WTC11 (cell line): ENCODE data around the gene FANCC. TPM values are rescaled to one million over a fixed set of nuclear protein-coding genes. Genes with fewer than 3 reads are reported as not detected.

Experiments used
- ATAC-seq: fragments of 200-7000 bp; cut with Tn5 transposase; 2 replicates; pipeline ENCODE4 v1.10.0; 2021; ENCODE audit warnings: mild to moderate bottlenecking, moderate library complexity
- CTCF ChIA-PET: fragments of 300-600 bp; sonication (Branson Sonifier 250); formaldehyde crosslinking; loops from one replicate; lab custom pipeline; 2021; ENCODE audit warnings: antibody characterized with exemption; lab: Charles Lee
- POLR2A ChIA-PET: fragments of 350-600 bp; sonication (Branson Sonifier 250); formaldehyde crosslinking; loops from one replicate; lab custom pipeline; 2021; ENCODE audit warnings: antibody characterized with exemption; lab: Charles Lee
- DNase-seq: peaks from one replicate; pipeline ENCODE4 v3.0.0; 2021; ENCODE audit warnings: low spot score
- H3K27ac Mint-ChIP-seq: 2 replicates; pipeline ENCODE4 v1.8.0; 2021; ENCODE audit warnings: mixed read lengths
- H3K27me3 Mint-ChIP-seq: 2 replicates; pipeline ENCODE4 v1.8.0; 2021; ENCODE audit warnings: low read depth, mild to moderate bottlenecking, moderate library complexity, mixed read lengths
- H3K36me3 Mint-ChIP-seq: 2 replicates; pipeline ENCODE4 v1.8.0; 2021; ENCODE audit warnings: mixed read lengths
- H3K4me1 Mint-ChIP-seq: 2 replicates; pipeline ENCODE4 v1.8.0; 2022; ENCODE audit warnings: mixed read lengths
- H3K4me3 Mint-ChIP-seq: 2 replicates; pipeline ENCODE4 v1.8.0; 2021; ENCODE audit warnings: mild to moderate bottlenecking, moderate library complexity, mixed read lengths
- H3K9me3 Mint-ChIP-seq: 2 replicates; pipeline ENCODE4 v1.8.0; 2021; ENCODE audit warnings: mixed read lengths
- AR ChIP-seq: fragments of 250-450 bp; sonication (Bioruptor Pico); IDR thresholded peaks from 2 replicates; pipeline ENCODE4 v1.9.0; 2021; ENCODE audit warnings: mild to moderate bottlenecking
- ATF6 ChIP-seq: sonication (generic); formaldehyde crosslinking; IDR thresholded peaks from 2 replicates; pipeline ENCODE4 v1.8.1; 2023; ENCODE audit warnings: mild to moderate bottlenecking, missing genetic modification reagents
- CREM ChIP-seq: sonication (generic); formaldehyde crosslinking; IDR thresholded peaks from 2 replicates; pipeline ENCODE4 v1.8.1; 2022; ENCODE audit warnings: mild to moderate bottlenecking, missing genetic modification reagents, moderate library complexity
- ERG ChIP-seq: fragments of 250-450 bp; sonication (Bioruptor Pico); IDR thresholded peaks from 2 replicates; pipeline ENCODE4 v1.8.0; 2021; ENCODE audit warnings: mild to moderate bottlenecking
- ETV6 ChIP-seq: sonication (generic); formaldehyde crosslinking; IDR thresholded peaks from 2 replicates; pipeline ENCODE4 v1.8.1; 2022; ENCODE audit warnings: mild to moderate bottlenecking, missing genetic modification reagents
- FOXP1 ChIP-seq: sonication (generic); formaldehyde crosslinking; IDR thresholded peaks from 2 replicates; pipeline ENCODE4 v1.8.0; 2022; ENCODE audit warnings: missing genetic modification reagents, mild to moderate bottlenecking, moderate library complexity, borderline replicate concordance
- JUN ChIP-seq: sonication (generic); formaldehyde crosslinking; IDR thresholded peaks from 2 replicates; pipeline ENCODE4 v1.8.0; 2023; ENCODE audit warnings: mild to moderate bottlenecking, missing genetic modification reagents
- NR2C2 ChIP-seq: sonication (generic); formaldehyde crosslinking; IDR thresholded peaks from 2 replicates; pipeline ENCODE4 v1.8.0; 2022; ENCODE audit warnings: mild to moderate bottlenecking, missing genetic modification reagents
- PRRX2 ChIP-seq: fragments of 250-450 bp; sonication (Bioruptor Pico); IDR thresholded peaks from 2 replicates; pipeline ENCODE4 v1.8.0; 2021; ENCODE audit warnings: mild to moderate bottlenecking
- RELA ChIP-seq: sonication (generic); formaldehyde crosslinking; IDR thresholded peaks from 2 replicates; pipeline ENCODE4 v1.8.1; 2022; ENCODE audit warnings: missing genetic modification reagents, mild to moderate bottlenecking, borderline replicate concordance
- TEAD1 ChIP-seq: sonication (generic); formaldehyde crosslinking; IDR thresholded peaks from 2 replicates; pipeline ENCODE4 v1.8.0; 2022; ENCODE audit warnings: mild to moderate bottlenecking, missing genetic modification reagents
- TEAD4 ChIP-seq: sonication (generic); formaldehyde crosslinking; IDR thresholded peaks from 2 replicates; pipeline ENCODE4 v1.8.0; 2022; ENCODE audit warnings: mild to moderate bottlenecking, missing genetic modification reagents
- ZBTB21 ChIP-seq: sonication (generic); formaldehyde crosslinking; IDR thresholded peaks from 2 replicates; pipeline ENCODE4 v1.8.1; 2023; ENCODE audit warnings: mild to moderate bottlenecking, missing genetic modification reagents, borderline replicate concordance
- ZNF121 ChIP-seq: sonication (generic); formaldehyde crosslinking; IDR thresholded peaks from 2 replicates; pipeline ENCODE4 v1.8.0; 2023; ENCODE audit warnings: missing genetic modification reagents
- ZNF232 ChIP-seq: sonication (generic); formaldehyde crosslinking; IDR thresholded peaks from 2 replicates; pipeline ENCODE4 v1.8.0; 2022; ENCODE audit warnings: mild to moderate bottlenecking, missing genetic modification reagents
- ZNF281 ChIP-seq: sonication (generic); formaldehyde crosslinking; IDR thresholded peaks from 2 replicates; pipeline ENCODE4 v1.8.0; 2023; ENCODE audit warnings: mild to moderate bottlenecking, missing genetic modification reagents
- ZNF396 ChIP-seq: fragments of 250-450 bp; sonication (Bioruptor Pico); IDR thresholded peaks from 2 replicates; pipeline ENCODE4 v1.8.0; 2021; ENCODE audit warnings: mild to moderate bottlenecking, moderate library complexity, borderline replicate concordance
- total RNA-seq: library from RNA; stranded (reverse); gene quantifications from 3 replicates; pipeline ENCODE4 v1.2.3, GENCODE V29; 2021
- TF ChIP-seq, protein P1 (sequence below): sonication (generic); formaldehyde crosslinking; conservative IDR thresholded peaks from 2 replicates; pipeline ENCODE4 v1.8.1; 2023; ENCODE audit warnings: mild to moderate bottlenecking, low read depth, missing genetic modification reagents, moderate library complexity
- TF ChIP-seq, protein P2 (sequence below): fragments of 250-450 bp; sonication (Bioruptor Pico); IDR thresholded peaks from 2 replicates; pipeline ENCODE4 v1.9.0; 2021; ENCODE audit warnings: mild to moderate bottlenecking

FANCC gene
- total RNA-seq, 1 experiment from 2014 or later: 10.9 TPM

GRCh38 chr9:95280745-95281144, 36.8 kb downstream of the FANCC start (continued):
- TF ChIP-seq ATF6 (no peak), ZNF232 (no peak), JUN (CRISPR knock-in tag) (no peak), CREM (CRISPR knock-in tag) (no peak), TEAD4 (CRISPR knock-in tag) (no peak), TEAD1 (no peak)
- TF ChIP-seq, protein P1, sequence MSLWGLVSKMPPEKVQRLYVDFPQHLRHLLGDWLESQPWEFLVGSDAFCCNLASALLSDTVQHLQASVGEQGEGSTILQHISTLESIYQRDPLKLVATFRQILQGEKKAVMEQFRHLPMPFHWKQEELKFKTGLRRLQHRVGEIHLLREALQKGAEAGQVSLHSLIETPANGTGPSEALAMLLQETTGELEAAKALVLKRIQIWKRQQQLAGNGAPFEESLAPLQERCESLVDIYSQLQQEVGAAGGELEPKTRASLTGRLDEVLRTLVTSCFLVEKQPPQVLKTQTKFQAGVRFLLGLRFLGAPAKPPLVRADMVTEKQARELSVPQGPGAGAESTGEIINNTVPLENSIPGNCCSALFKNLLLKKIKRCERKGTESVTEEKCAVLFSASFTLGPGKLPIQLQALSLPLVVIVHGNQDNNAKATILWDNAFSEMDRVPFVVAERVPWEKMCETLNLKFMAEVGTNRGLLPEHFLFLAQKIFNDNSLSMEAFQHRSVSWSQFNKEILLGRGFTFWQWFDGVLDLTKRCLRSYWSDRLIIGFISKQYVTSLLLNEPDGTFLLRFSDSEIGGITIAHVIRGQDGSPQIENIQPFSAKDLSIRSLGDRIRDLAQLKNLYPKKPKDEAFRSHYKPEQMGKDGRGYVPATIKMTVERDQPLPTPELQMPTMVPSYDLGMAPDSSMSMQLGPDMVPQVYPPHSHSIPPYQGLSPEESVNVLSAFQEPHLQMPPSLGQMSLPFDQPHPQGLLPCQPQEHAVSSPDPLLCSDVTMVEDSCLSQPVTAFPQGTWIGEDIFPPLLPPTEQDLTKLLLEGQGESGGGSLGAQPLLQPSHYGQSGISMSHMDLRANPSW (CRISPR knock-in tag): no peak
- TF ChIP-seq, all 79 proteins: peak for 0

GRCh38 chr9:95277509-95277908, 40.0 kb downstream of the FANCC start:
- POLR2A ChIA-PET: no interaction called here
- H3K9me3 Mint-ChIP-seq: peaks cover 15% of the 10 kb centered on the region; the same call in 1 of the 2 replicates
- no peaks in the 10 kb centered on the region for H3K4me1 Mint-ChIP-seq
- H3K27me3 Mint-ChIP-seq: no peaks in the 10 kb centered on the region
- no peak overlapping the region for H3K4me3 Mint-ChIP-seq
- CTCF ChIA-PET: no interaction called here
- TF ChIP-seq, protein P2, sequence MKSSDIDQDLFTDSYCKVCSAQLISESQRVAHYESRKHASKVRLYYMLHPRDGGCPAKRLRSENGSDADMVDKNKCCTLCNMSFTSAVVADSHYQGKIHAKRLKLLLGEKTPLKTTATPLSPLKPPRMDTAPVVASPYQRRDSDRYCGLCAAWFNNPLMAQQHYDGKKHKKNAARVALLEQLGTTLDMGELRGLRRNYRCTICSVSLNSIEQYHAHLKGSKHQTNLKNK: no peak
- TF ChIP-seq ERG (CRISPR knock-in tag): no peak
- TF ChIP-seq PRRX2 (CRISPR knock-in tag): no peak
- no peak for TF ChIP-seq ETV6 (CRISPR knock-in tag)
- no peak for TF ChIP-seq ZNF396
- TF ChIP-seq, all 79 proteins: peak for 0
- ATAC-seq (no peak), DNase-seq (no peak)
- H3K36me3 Mint-ChIP-seq: 0 out of 2 replicates have a peak, but pooled peaks cover 3% of the 10 kb centered on the region
- no peak overlapping the region for H3K27ac Mint-ChIP-seq

DNA sequence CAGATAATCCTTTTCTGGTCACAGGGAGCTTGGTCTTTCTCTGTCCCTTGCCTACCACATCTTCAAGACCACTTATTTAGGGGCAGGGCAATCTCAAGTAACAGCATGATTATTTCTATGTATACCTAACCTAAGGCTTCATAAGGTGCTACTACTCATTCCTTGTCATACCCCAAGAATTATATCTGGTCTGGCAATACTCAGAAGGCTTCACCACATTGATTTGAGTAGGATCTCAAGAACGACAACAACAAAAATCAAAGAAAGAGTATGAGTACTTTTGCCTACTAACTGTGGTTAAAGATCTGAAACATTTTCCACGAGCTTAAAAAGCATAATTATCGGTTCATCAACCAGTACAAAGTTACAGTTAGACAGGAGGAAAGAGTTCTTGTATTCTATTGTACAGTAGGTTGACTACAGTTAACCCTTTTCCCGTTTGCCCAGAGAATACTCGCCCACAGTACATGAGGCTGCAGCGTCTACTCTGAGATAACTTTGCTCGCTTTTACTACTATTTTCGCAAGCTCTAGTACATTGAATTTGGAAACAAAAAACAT, 41.0 kb downstream of the FANCC start:
- Mint-ChIP-seq H3K27ac (no peak overlapping the region), H3K4me3 (no peak overlapping the region), H3K27me3 (no peaks in the 10 kb centered on the region), H3K36me3 (0 out of 2 replicates have a peak, but pooled peaks cover 3% of the 10 kb centered on the region), H3K4me1 (no peaks in the 10 kb centered on the region), H3K9me3 (peaks cover 15% of the 10 kb centered on the region; the same call in 1 of the 2 replicates)
- CTCF ChIA-PET: interaction anchor here (1.2 kb wide), 1 partner anchor 460 kb away, joined by 3 read pairs; no protein-coding TSS in a partner anchor
- POLR2A ChIA-PET: no interaction called here
- TF ChIP-seq ZNF121 (CRISPR knock-in tag) (no peak), TEAD4 (CRISPR knock-in tag) (no peak), RELA (CRISPR knock-in tag) (no peak), ZBTB21 (CRISPR knock-in tag) (no peak), FOXP1 (CRISPR knock-in tag) (no peak), NR2C2 (CRISPR knock-in tag) (no peak), AR (CRISPR knock-in tag) (no peak), ATF6 (no peak), ZNF281 (CRISPR knock-in tag) (no peak)
- no peak for DNase-seq
- no peak for ATAC-seq
